Endodermal cell (in vitro differentiated cells): ENCODE data around the gene HUS1. TPM values are rescaled to one million over a fixed set of nuclear protein-coding genes. Genes with fewer than 3 reads are reported as not detected.
"Not testable (repeated sequence)": the region's sequence is repeated elsewhere in the genome, so short reads cannot be mapped to it uniquely, and the experiment has no call there.

Experiments
- DNase-seq: peaks from one replicate; pipeline ENCODE4 v3.0.0-alpha.2; 2017
- H3K27ac ChIP-seq: 2 replicates; pipeline ENCODE4 v1.5.1; 2013; ENCODE audit warnings: mild to moderate bottlenecking, low read depth, low read length, moderate library complexity
- H3K27me3 ChIP-seq: 2 replicates; pipeline ENCODE4 v1.6.1; 2013; ENCODE audit warnings: mild to moderate bottlenecking, low read length, moderate library complexity; ENCODE audit not compliant: insufficient read depth, control insufficient read depth, poor library complexity, severe bottlenecking
- H3K36me3 ChIP-seq: 2 replicates; pipeline ENCODE4 v1.7.0; 2013; ENCODE audit warnings: mild to moderate bottlenecking, low read length, moderate library complexity; ENCODE audit not compliant: control insufficient read depth, insufficient read depth
- H3K4me1 ChIP-seq: one replicate; pipeline ENCODE4 v1.7.0; 2013; ENCODE audit warnings: low read length; ENCODE audit not compliant: control insufficient read depth, insufficient read depth
- H3K4me3 ChIP-seq: 2 replicates; pipeline ENCODE4 v1.5.1; 2013; ENCODE audit warnings: mild to moderate bottlenecking, low read length, moderate library complexity
- H3K9ac ChIP-seq: 2 replicates; pipeline ENCODE4 v1.6.1; 2013; ENCODE audit warnings: mild to moderate bottlenecking, low read length, moderate library complexity; ENCODE audit not compliant: poor library complexity, severe bottlenecking; ENCODE audit errors: extremely low read depth
- H3K9me3 ChIP-seq: 2 replicates; pipeline ENCODE4 v1.6.1; 2013; ENCODE audit warnings: mild to moderate bottlenecking, low read length, moderate library complexity; ENCODE audit not compliant: control insufficient read depth
- H3K27ac Mint-ChIP-seq: 2 replicates; pipeline ENCODE4 v1.8.0; 2020; ENCODE audit warnings: mixed read lengths
- H3K27me3 Mint-ChIP-seq: 2 replicates; pipeline ENCODE4 v1.8.0; 2021; ENCODE audit warnings: mild to moderate bottlenecking, mixed read lengths; ENCODE audit not compliant: insufficient read depth
- H3K36me3 Mint-ChIP-seq: 2 replicates; pipeline ENCODE4 v1.8.0; 2020; ENCODE audit warnings: low read depth, mixed read lengths
- H3K4me1 Mint-ChIP-seq: 2 replicates; pipeline ENCODE4 v1.8.0; 2020; ENCODE audit warnings: mixed read lengths
- H3K4me3 Mint-ChIP-seq: 2 replicates; pipeline ENCODE4 v1.8.0; 2020; ENCODE audit warnings: mild to moderate bottlenecking, moderate library complexity, mixed read lengths
- H3K9me3 Mint-ChIP-seq: 2 replicates; pipeline ENCODE4 v1.8.0; 2020; ENCODE audit warnings: mild to moderate bottlenecking, mixed read lengths
- WGBS, 2 experiments: methylation state at CpG; one replicate each; pipeline versions ENCODE4 v1.1.5 to v1.1.7; 2013; ENCODE audit warnings: missing lambda C conversion rate in 2 of 2, mixed read lengths in 1 of 2; ENCODE audit not compliant: insufficient coverage in 1 of 2, insufficient read length in 1 of 2; 5-methylcytosine and 5-hydroxymethylcytosine counted together
- total RNA-seq, 2 donors: library from RNA; stranded (reverse); fragmentation: NEBNext Ultra II Directional in 1 of 2; extraction: Animal tissue kit (Norgen Biotek cat#: 25700) in 1 of 2; gene quantifications; 2 replicates in 1 of 2; 3 replicates in 1 of 2; pipeline ENCODE4 v1.2.1, GENCODE V29; 2021
- TF ChIP-seq, protein P1 (sequence below): fragments of 200-600 bp; sonication (generic); conservative IDR thresholded peaks from 2 replicates; pipeline ENCODE4 v1.5.0; 2021; ENCODE audit warnings: antibody characterized with exemption, mild to moderate bottlenecking

Gene HUS1
- total RNA-seq, 2 donors from 2014 or later = 37.0 to 42.5 TPM

DNA sequence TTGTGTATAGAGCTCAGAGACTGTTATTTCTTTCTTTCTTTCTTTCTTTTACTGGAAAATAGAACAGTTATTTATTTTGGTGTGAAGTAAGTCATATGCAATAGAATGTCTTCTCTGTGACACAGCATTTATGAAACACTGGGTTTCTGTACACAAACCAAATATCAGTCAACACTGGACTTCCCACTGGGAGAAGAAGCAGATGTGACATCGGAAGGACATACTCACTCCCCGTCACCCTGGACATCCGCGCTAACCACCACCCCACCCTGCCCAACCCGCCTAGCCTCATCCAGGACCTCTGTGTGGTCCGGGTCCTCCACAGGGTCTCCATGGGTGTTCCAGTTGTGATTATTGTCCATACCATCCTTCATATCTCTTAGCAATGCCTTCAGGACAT lies 27.5 kb upstream of the HUS1 start:
- Mint-ChIP-seq H3K9me3 (peaks cover 9% of the 10 kb centered on the region), H3K4me3 (no peak overlapping the region), H3K27me3 (no peaks in the 10 kb centered on the region), H3K4me1 (peaks cover 23% of the 10 kb centered on the region), H3K27ac (no peak overlapping the region), H3K36me3 (no peaks in the 10 kb centered on the region)
- Histone ChIP-seq H3K27me3 (no peaks in the 10 kb centered on the region), H3K36me3 (no peaks in the 10 kb centered on the region), H3K4me1 (peaks cover 10% of the 10 kb centered on the region), H3K9me3 (no peaks in the 10 kb centered on the region), H3K27ac (no peak overlapping the region), H3K4me3 (no peak overlapping the region), H3K9ac (no peak overlapping the region)
- TF ChIP-seq, protein P1, sequence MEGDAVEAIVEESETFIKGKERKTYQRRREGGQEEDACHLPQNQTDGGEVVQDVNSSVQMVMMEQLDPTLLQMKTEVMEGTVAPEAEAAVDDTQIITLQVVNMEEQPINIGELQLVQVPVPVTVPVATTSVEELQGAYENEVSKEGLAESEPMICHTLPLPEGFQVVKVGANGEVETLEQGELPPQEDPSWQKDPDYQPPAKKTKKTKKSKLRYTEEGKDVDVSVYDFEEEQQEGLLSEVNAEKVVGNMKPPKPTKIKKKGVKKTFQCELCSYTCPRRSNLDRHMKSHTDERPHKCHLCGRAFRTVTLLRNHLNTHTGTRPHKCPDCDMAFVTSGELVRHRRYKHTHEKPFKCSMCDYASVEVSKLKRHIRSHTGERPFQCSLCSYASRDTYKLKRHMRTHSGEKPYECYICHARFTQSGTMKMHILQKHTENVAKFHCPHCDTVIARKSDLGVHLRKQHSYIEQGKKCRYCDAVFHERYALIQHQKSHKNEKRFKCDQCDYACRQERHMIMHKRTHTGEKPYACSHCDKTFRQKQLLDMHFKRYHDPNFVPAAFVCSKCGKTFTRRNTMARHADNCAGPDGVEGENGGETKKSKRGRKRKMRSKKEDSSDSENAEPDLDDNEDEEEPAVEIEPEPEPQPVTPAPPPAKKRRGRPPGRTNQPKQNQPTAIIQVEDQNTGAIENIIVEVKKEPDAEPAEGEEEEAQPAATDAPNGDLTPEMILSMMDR = no peak
- WGBS, 2 experiments = 85 to 96% methylated on average over 3 to 6 of the region's 6 CpGs
- DNase-seq = no peak

DNA sequence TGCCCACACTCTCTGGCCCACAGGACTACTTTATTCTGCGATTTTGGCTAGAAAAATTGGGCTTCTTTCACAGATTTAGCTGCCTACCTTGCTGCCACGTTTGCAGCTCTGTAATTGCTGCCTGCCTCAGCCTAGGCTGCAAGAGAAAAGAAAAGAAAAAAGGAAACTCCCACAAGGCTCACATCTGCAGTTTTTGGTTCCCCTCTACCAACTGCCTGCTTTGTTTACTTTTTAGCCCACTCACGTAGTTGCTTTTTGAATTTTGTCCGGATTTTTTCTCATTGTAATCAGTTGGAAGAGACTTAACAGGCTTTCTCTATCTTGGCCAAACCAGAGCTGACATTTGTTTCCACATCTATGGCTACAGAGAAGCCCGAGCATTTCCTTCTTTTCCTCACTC lies 25.2 kb upstream of the HUS1 start:
- Mint-ChIP-seq H3K27me3 (no peaks in the 10 kb centered on the region), H3K4me1 (peaks cover 15% of the 10 kb centered on the region), H3K4me3 (no peak overlapping the region), H3K36me3 (no peaks in the 10 kb centered on the region), H3K27ac (no peak overlapping the region), H3K9me3 (peaks cover 14% of the 10 kb centered on the region)
- H3K4me1 ChIP-seq = peaks cover 8% of the 10 kb centered on the region
- no peak for DNase-seq
- H3K27me3 ChIP-seq = no peaks in the 10 kb centered on the region
- TF ChIP-seq, protein P1 = no peak
- WGBS, 2 experiments = 72 to 74% methylated on average over 4 to 5 of the region's 5 CpGs
- H3K9ac ChIP-seq = no peak overlapping the region
- H3K27ac ChIP-seq = no peak overlapping the region
- H3K36me3 ChIP-seq = no peaks in the 10 kb centered on the region
- H3K4me3 ChIP-seq = no peak overlapping the region
- no peaks in the 10 kb centered on the region for H3K9me3 ChIP-seq

DNA sequence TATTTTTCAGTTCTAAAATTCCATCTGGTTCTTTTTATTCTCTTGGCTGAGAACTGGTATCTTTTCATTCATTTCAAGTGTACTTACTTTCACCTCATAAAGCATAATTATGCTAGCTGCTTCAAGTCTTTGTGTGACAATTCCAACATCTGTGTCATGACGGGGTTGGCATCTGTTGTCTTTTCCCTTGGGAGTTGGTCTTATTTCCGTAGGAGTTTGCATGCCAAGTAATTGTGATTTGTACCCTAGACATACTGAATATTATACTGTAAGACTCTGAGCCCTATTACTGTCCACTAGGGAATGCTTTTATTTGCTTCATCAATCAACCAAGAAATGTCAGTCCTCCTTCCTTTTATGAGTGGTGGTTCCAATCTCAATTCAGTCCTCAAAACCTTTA lies 24.6 kb upstream of the HUS1 start:
- Mint-ChIP-seq H3K27me3 (no peaks in the 10 kb centered on the region), H3K4me3 (no peak overlapping the region), H3K36me3 (no peaks in the 10 kb centered on the region), H3K4me1 (peaks cover 15% of the 10 kb centered on the region), H3K27ac (no peak overlapping the region), H3K9me3 (peaks cover 14% of the 10 kb centered on the region)
- H3K36me3 ChIP-seq = no peaks in the 10 kb centered on the region
- H3K27ac ChIP-seq = no peak overlapping the region
- H3K9me3 ChIP-seq = no peaks in the 10 kb centered on the region
- WGBS, 2 experiments = 92 to 94% methylated on average over 2 of the region's 2 CpGs
- no peak for DNase-seq
- H3K4me1 ChIP-seq = peaks cover 8% of the 10 kb centered on the region
- H3K9ac ChIP-seq = no peak overlapping the region
- TF ChIP-seq, protein P1 = no peak
- H3K4me3 ChIP-seq = no peak overlapping the region
- H3K27me3 ChIP-seq = no peaks in the 10 kb centered on the region

DNA sequence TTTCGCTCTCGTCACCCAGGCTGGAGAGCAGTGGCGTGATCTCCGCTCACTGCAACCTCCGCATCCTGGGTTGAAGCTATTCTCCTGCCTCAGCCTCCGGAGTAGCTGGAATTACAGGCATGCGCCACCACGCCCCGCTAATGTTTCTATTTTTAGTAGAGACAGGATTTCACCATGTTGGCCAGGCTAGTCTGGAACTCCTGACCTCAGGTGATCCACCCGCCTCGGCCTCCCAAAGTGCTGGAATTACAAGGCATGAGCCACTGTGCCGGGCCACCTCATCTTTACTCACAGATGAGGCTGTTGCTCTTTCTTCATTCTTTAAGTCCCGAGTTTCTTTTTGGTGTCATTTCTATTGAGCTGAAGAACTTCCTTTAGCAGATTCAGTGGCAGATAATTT lies 20.7 kb upstream of the HUS1 start:
- H3K27ac ChIP-seq, H3K27me3 ChIP-seq, H3K4me3 ChIP-seq, H3K36me3 Mint-ChIP-seq, H3K4me1 ChIP-seq, H3K9ac ChIP-seq, H3K27ac Mint-ChIP-seq, H3K9me3 ChIP-seq, H3K27me3 Mint-ChIP-seq, DNase-seq, H3K36me3 ChIP-seq, H3K4me3 Mint-ChIP-seq: not testable (repeated sequence)
- 91 to 96% methylated on average over 7 to 13 of the region's 13 CpGs for WGBS, 2 experiments
- Mint-ChIP-seq H3K9me3 (peaks cover 14% of the 10 kb centered on the region), H3K4me1 (peaks cover 13% of the 10 kb centered on the region)
